Skeletal muscle tissue (tissue), 4 donors: ENCODE measurements around the gene CITED4. TPM values are rescaled to one million over a fixed set of nuclear protein-coding genes. Genes with fewer than 3 reads are reported as not detected.
"Not testable (repeated sequence)": the region's sequence is repeated elsewhere in the genome, so short reads cannot be mapped to it uniquely, and the experiment has no call there.

ENCODE experiments used
- H3K27ac ChIP-seq: one replicate; pipeline ENCODE4 v1.7.0; 2013; ENCODE audit warnings: mild to moderate bottlenecking, low read depth, low read length, inconsistent platforms
- H3K27me3 ChIP-seq, 3 donors: one replicate each; pipeline ENCODE4 v1.7.0; 2013; ENCODE audit warnings: low read length in 3 of 3; ENCODE audit not compliant: control insufficient read depth in 3 of 3, insufficient read depth in 3 of 3
- H3K36me3 ChIP-seq, 3 donors: one replicate each; pipeline ENCODE4 v1.7.0; 2013; ENCODE audit warnings: low read length in 3 of 3; ENCODE audit not compliant: control insufficient read depth in 3 of 3, insufficient read depth in 3 of 3
- H3K4me1 ChIP-seq, 3 donors: one replicate each; pipeline ENCODE4 v1.7.0; 2013; ENCODE audit warnings: low read length in 3 of 3, mild to moderate bottlenecking in 3 of 3; ENCODE audit not compliant: control insufficient read depth in 3 of 3, insufficient read depth in 3 of 3
- H3K4me3 ChIP-seq, 3 donors: one replicate each; pipeline ENCODE4 v1.7.0; 2013; ENCODE audit warnings: low read length in 3 of 3
- H3K9ac ChIP-seq, 3 donors: one replicate each; pipeline ENCODE4 v1.7.0; 2013; ENCODE audit warnings: low read length in 3 of 3, mild to moderate bottlenecking in 3 of 3, moderate library complexity in 2 of 3, low read depth in 1 of 3
- H3K9me3 ChIP-seq, 3 donors: one replicate each; pipeline ENCODE4 v1.7.0; 2013; ENCODE audit warnings: low read length in 3 of 3; ENCODE audit not compliant: control insufficient read depth in 3 of 3
- total RNA-seq: library from RNA; depleted of rRNA; stranded (reverse); fragments of >200 nt; gene quantifications from one replicate; pipeline ENCODE4 v1.2.3, GENCODE V29; 2014
- donor health status: Osteomylitis.

CITED4 gene
- total RNA-seq, 1 donor from 2014 or later: 1.6 TPM

- Histone ChIP-seq H3K27ac (no peak overlapping the region), H3K4me3 (no peak overlapping the region), H3K36me3 (no peaks in the 10 kb centered on the region), H3K9me3 (peaks cover 0 to under 1% (median 0%) of the 10 kb centered on the region in 3 donors), H3K9ac (no peak overlapping the region), H3K4me1 (peaks cover 5 to 10% (median 10%) of the 10 kb centered on the region in 3 donors), H3K27me3 (no peaks in the 10 kb centered on the region)
These were observed 37.2 kb upstream of the CITED4 start for GRCh38 chr1:40899230-40899870.

- Histone ChIP-seq H3K27me3 (no peaks in the 10 kb centered on the region), H3K9ac (no peak overlapping the region), H3K4me1 (peaks cover 5 to 10% (median 10%) of the 10 kb centered on the region in 3 donors), H3K27ac (no peak overlapping the region), H3K36me3 (no peaks in the 10 kb centered on the region), H3K9me3 (peaks cover 0 to 6% (median 3%) of the 10 kb centered on the region in 3 donors), H3K4me3 (no peak overlapping the region)
These were observed 36.3 kb upstream of the CITED4 start for GRCh38 chr1:40898431-40898901.

GRCh38 chr1:40897513-40897912 lies 35.4 kb upstream of the CITED4 start:
- Histone ChIP-seq H3K4me1 (peaks cover 4 to 7% (median 7%) of the 10 kb centered on the region in 3 donors), H3K9ac (no peak overlapping the region), H3K9me3 (peaks cover 0 to 6% (median 3%) of the 10 kb centered on the region in 3 donors), H3K4me3 (no peak overlapping the region), H3K27me3 (no peaks in the 10 kb centered on the region), H3K36me3 (no peaks in the 10 kb centered on the region), H3K27ac (no peak overlapping the region)

GRCh38 chr1:40896482-40896881 lies 34.3 kb upstream of the CITED4 start:
- Histone ChIP-seq H3K4me1 (no peaks in the 10 kb centered on the region), H3K4me3 (no peak overlapping the region), H3K27me3 (no peaks in the 10 kb centered on the region), H3K27ac (no peak overlapping the region), H3K9ac (no peak overlapping the region), H3K9me3 (peaks cover 0 to 6% (median 3%) of the 10 kb centered on the region in 3 donors), H3K36me3 (no peaks in the 10 kb centered on the region)

GRCh38 chr1:40895601-40896000 lies 33.4 kb upstream of the CITED4 start:
- peaks cover 0 to 6% (median 3%) of the 10 kb centered on the region in 3 donors for H3K9me3 ChIP-seq

GRCh38 chr1:40894858-40895257 lies 32.7 kb upstream of the CITED4 start:
- H3K27me3 ChIP-seq, H3K9ac ChIP-seq, H3K4me3 ChIP-seq, H3K36me3 ChIP-seq, H3K4me1 ChIP-seq, H3K27ac ChIP-seq, H3K9me3 ChIP-seq: not testable (repeated sequence)

More at GRCh38 chr1:40895601-40896000, 33.4 kb upstream of the CITED4 start:
- no peaks in the 10 kb centered on the region for H3K27me3 ChIP-seq
- H3K36me3 ChIP-seq: no peaks in the 10 kb centered on the region
- H3K27ac ChIP-seq: no peak overlapping the region
- H3K4me1 ChIP-seq: no peaks in the 10 kb centered on the region
- H3K9ac ChIP-seq: no peak overlapping the region
- no peak overlapping the region for H3K4me3 ChIP-seq

- H3K4me1 ChIP-seq: no peaks in the 10 kb centered on the region
- H3K4me3 ChIP-seq: no peak overlapping the region
- no peak overlapping the region for H3K9ac ChIP-seq
- no peaks in the 10 kb centered on the region for H3K27me3 ChIP-seq
- H3K36me3 ChIP-seq: no peaks in the 10 kb centered on the region
- H3K27ac ChIP-seq: no peak overlapping the region
- H3K9me3 ChIP-seq: peaks cover 0 to 6% (median 3%) of the 10 kb centered on the region in 3 donors
These were observed 32.3 kb upstream of the CITED4 start for GRCh38 chr1:40894455-40894854.

- no peaks in the 10 kb centered on the region for H3K4me1 ChIP-seq
- no peak overlapping the region for H3K4me3 ChIP-seq
- H3K27ac ChIP-seq: no peak overlapping the region
- H3K9ac ChIP-seq: no peak overlapping the region
- H3K36me3 ChIP-seq: no peaks in the 10 kb centered on the region
- peaks cover 0 to 6% (median 3%) of the 10 kb centered on the region in 3 donors for H3K9me3 ChIP-seq
- H3K27me3 ChIP-seq: no peaks in the 10 kb centered on the region
These were observed 31.8 kb upstream of the CITED4 start for GRCh38 chr1:40893946-40894345.

- no peaks in the 10 kb centered on the region for H3K36me3 ChIP-seq
- H3K9me3 ChIP-seq: peaks cover 0 to 6% (median 3%) of the 10 kb centered on the region in 3 donors
- no peak overlapping the region for H3K9ac ChIP-seq
- no peak overlapping the region for H3K4me3 ChIP-seq
- H3K4me1 ChIP-seq: no peaks in the 10 kb centered on the region
- H3K27me3 ChIP-seq: no peaks in the 10 kb centered on the region
- H3K27ac ChIP-seq: no peak overlapping the region
These were observed 30.2 kb upstream of the CITED4 start for GRCh38 chr1:40892354-40892753.

- H3K36me3 ChIP-seq: no peaks in the 10 kb centered on the region
- no peak overlapping the region for H3K9ac ChIP-seq
- peaks cover 0 to 5% (median 0%) of the 10 kb centered on the region in 3 donors for H3K27me3 ChIP-seq
- no peaks in the 10 kb centered on the region for H3K4me1 ChIP-seq
- no peak overlapping the region for H3K27ac ChIP-seq
- no peak overlapping the region for H3K4me3 ChIP-seq
- peaks cover 0 to 6% (median 3%) of the 10 kb centered on the region in 3 donors for H3K9me3 ChIP-seq
These were observed 28.6 kb upstream of the CITED4 start for GRCh38 chr1:40890771-40891170.
